ENCODE measurements around the gene WNK3. TPM values are rescaled to one million over a fixed set of nuclear protein-coding genes. Genes with fewer than 3 reads are reported as not detected.
"Not testable (repeated sequence)": the region's sequence is repeated elsewhere in the genome, so short reads cannot be mapped to it uniquely, and the experiment has no call there.

The WNK3 gene
- total and polyA plus RNA-seq, 2 of the 13 experiments (the other 11 are each of a cell fraction or from before 2014, with no cell fraction given), result 0.12 to 0.62 TPM

DNA sequence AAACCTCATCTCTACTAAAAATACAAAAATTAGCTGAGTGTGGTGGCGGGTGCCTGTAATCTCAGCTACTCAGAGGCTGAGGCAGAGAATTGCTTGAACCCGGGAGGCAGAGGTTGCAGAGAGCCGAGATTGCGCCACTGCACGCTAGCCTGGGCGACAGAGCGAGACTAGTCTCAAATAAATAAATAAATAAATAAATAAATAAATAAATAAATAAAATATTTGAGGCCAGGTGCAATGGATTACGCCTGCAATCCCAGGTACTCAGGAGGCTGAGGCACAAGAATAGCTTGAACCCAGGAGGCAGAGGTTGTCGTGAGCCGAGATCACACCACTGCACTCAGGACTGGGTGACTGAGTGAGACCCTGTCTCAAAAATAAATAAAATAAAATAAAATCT, 20.5 kb downstream of the WNK3 start:
- intact Hi-C loops (cut with micrococcal nuclease; ENCODE audit: unreplicated experiment), result not testable (repeated sequence)

DNA sequence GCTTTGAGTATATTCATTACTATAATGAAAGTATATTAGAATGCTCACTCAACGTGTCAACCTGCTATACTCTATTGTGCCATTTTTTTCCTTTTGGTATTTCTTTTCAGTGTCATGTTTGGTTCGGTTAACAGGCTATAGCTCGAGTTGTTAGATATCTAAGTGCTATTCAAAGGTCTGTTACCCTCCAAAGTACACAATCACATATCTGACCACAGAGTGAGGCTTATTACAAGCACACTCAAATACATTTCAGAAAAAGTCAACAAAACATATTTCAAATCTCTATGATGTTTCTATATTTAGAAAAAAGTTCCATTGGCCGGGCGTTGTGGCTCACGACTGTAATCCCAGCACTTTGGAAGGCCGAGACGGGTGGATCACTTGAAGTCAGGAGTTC, 32.8 kb downstream of the WNK3 start:
- BruUV-seq (replicated peaks), result no TSS peak
- no peaks in the 10 kb centered on the region for H3K36me3 ChIP-seq (replicated peaks in 1 of 2; ENCODE audit: control insufficient read depth in 1 of 2, insufficient read depth in 2 of 2, low read length in 2 of 2)
- 31% methylated on average over 8 of the region's 8 CpGs for WGBS (ENCODE audit: low lambda C conversion rate)
- ChIA-PET POLR2A (no interaction called here), CTCF (ENCODE audit: low intra/inter-chr PET ratio, low total read pairs) (no interaction called here)
- H3K4me2 ChIP-seq (ENCODE audit: low read depth, low read length), result no peak overlapping the region
- no peaks in the 10 kb centered on the region for H3K27me3 ChIP-seq (ENCODE audit: control insufficient read depth in 1 of 2, insufficient read depth in 2 of 2, low read length in 2 of 2)
- H3K79me2 ChIP-seq (ENCODE audit: insufficient read depth, low read length), result no peaks in the 10 kb centered on the region
- no peak for ATAC-seq
- H3K27ac ChIP-seq (ENCODE audit: extremely low read length, insufficient read depth, low read length), result no peak overlapping the region
- in situ Hi-C loops (cut with HindIII; ENCODE audit: extremely low pct_ligation_motif_present, low pct_unique_long_range_greater_than_20kb) (no loop called here), intact Hi-C loops (cut with micrococcal nuclease; ENCODE audit: unreplicated experiment) (no loop called here)
- FAIRE-seq, result no peak
- H3K9ac ChIP-seq (ENCODE audit: insufficient read depth, low read depth, low read length), result no peak overlapping the region
- no peaks in the 10 kb centered on the region for H3K9me3 ChIP-seq (ENCODE audit: low read length)
- DNase-seq (ENCODE audit: low spot score), result no peak
- TF ChIP-seq, protein P1, sequence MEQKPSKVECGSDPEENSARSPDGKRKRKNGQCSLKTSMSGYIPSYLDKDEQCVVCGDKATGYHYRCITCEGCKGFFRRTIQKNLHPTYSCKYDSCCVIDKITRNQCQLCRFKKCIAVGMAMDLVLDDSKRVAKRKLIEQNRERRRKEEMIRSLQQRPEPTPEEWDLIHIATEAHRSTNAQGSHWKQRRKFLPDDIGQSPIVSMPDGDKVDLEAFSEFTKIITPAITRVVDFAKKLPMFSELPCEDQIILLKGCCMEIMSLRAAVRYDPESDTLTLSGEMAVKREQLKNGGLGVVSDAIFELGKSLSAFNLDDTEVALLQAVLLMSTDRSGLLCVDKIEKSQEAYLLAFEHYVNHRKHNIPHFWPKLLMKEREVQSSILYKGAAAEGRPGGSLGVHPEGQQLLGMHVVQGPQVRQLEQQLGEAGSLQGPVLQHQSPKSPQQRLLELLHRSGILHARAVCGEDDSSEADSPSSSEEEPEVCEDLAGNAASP (CRISPR knock-in tag; IDR thresholded peaks at IDR 0.05; ENCODE audit: borderline replicate concordance), result no peak
- no peak for TF ChIP-seq ZNF772 (CRISPR knock-in tag; IDR thresholded peaks at IDR 0.05)
- no peak for TF ChIP-seq SOX6 (IDR thresholded peaks at IDR 0.05)
- TF ChIP-seq SOX6 (CRISPR knock-in tag; IDR thresholded peaks at IDR 0.05), result no peak
- TF ChIP-seq HNF4G (IDR thresholded peaks at IDR 0.05; ENCODE audit: borderline replicate concordance, low read depth, low read length), result no peak
- no peak for TF ChIP-seq HNF4G (CRISPR knock-in tag; IDR thresholded peaks at IDR 0.05; ENCODE audit: borderline replicate concordance, low read depth)
- no peak for TF ChIP-seq RFX1 (IDR thresholded peaks at IDR 0.05)
- TF ChIP-seq SRY (CRISPR knock-in tag; IDR thresholded peaks at IDR 0.05), result no peak
- TF ChIP-seq ZMYM2 (CRISPR knock-in tag; IDR thresholded peaks at IDR 0.05), result no peak
- TF ChIP-seq ZNF34 (CRISPR knock-in tag; IDR thresholded peaks at IDR 0.05; ENCODE audit: borderline replicate concordance), result no peak
- TF ChIP-seq ZNF333 (CRISPR knock-in tag; IDR thresholded peaks at IDR 0.05; ENCODE audit: borderline replicate concordance), result no peak
- TF ChIP-seq ZNF564 (CRISPR knock-in tag; IDR thresholded peaks at IDR 0.05), result no peak
- TF ChIP-seq MATR3 (CRISPR knock-in tag; IDR thresholded peaks at IDR 0.05), result no peak
- no peaks in the 10 kb centered on the region for H3K4me1 ChIP-seq (ENCODE audit: insufficient read depth, low read length)
- no peaks in the 10 kb centered on the region for H4K20me1 ChIP-seq (ENCODE audit: insufficient read depth, low read length)
- no peak overlapping the region for H3K4me3 ChIP-seq (replicated peaks in 1 of 3; ENCODE audit: insufficient read depth in 1 of 3, low read depth in 2 of 3, low read length in 3 of 3)
- no peak overlapping the region for H2AFZ ChIP-seq (ENCODE audit: low read length)

More for the DNA sequence above, 20.5 kb downstream of the WNK3 start:
- H4K20me1 ChIP-seq (ENCODE audit: insufficient read depth, low read length); POLR2A ChIA-PET; DNase-seq (ENCODE audit: low spot score); H3K27me3 ChIP-seq (ENCODE audit: control insufficient read depth in 1 of 2, insufficient read depth in 2 of 2, low read length in 2 of 2); H3K9me3 ChIP-seq (ENCODE audit: low read length); H3K27ac ChIP-seq (ENCODE audit: extremely low read length, insufficient read depth, low read length); H3K4me1 ChIP-seq (ENCODE audit: insufficient read depth, low read length); H3K79me2 ChIP-seq (ENCODE audit: insufficient read depth, low read length); CTCF ChIA-PET (ENCODE audit: low intra/inter-chr PET ratio, low total read pairs); H3K36me3 ChIP-seq (replicated peaks in 1 of 2; ENCODE audit: control insufficient read depth in 1 of 2, insufficient read depth in 2 of 2, low read length in 2 of 2); BruUV-seq (replicated peaks); FAIRE-seq; H3K9ac ChIP-seq (ENCODE audit: insufficient read depth, low read depth, low read length); H3K4me2 ChIP-seq (ENCODE audit: low read depth, low read length); H2AFZ ChIP-seq (ENCODE audit: low read length); H3K4me3 ChIP-seq (replicated peaks in 1 of 3; ENCODE audit: insufficient read depth in 1 of 3, low read depth in 2 of 3, low read length in 3 of 3); ATAC-seq: not testable (repeated sequence)
- WGBS (ENCODE audit: low lambda C conversion rate), result 66% methylated on average over 10 of the region's 10 CpGs
- in situ Hi-C loops (cut with HindIII; ENCODE audit: extremely low pct_ligation_motif_present, low pct_unique_long_range_greater_than_20kb), result loop anchor here (10.0 kb wide), 1 partner anchor 57 kb away; no protein-coding TSS in a partner anchor
